ENCODE data around the gene KRTAP10-1.

The KRTAP10-1 gene

GRCh38 chr21:44527156-44527982 is 12.6 kb downstream of the KRTAP10-1 start:
- no peak for DNase-seq

DNA sequence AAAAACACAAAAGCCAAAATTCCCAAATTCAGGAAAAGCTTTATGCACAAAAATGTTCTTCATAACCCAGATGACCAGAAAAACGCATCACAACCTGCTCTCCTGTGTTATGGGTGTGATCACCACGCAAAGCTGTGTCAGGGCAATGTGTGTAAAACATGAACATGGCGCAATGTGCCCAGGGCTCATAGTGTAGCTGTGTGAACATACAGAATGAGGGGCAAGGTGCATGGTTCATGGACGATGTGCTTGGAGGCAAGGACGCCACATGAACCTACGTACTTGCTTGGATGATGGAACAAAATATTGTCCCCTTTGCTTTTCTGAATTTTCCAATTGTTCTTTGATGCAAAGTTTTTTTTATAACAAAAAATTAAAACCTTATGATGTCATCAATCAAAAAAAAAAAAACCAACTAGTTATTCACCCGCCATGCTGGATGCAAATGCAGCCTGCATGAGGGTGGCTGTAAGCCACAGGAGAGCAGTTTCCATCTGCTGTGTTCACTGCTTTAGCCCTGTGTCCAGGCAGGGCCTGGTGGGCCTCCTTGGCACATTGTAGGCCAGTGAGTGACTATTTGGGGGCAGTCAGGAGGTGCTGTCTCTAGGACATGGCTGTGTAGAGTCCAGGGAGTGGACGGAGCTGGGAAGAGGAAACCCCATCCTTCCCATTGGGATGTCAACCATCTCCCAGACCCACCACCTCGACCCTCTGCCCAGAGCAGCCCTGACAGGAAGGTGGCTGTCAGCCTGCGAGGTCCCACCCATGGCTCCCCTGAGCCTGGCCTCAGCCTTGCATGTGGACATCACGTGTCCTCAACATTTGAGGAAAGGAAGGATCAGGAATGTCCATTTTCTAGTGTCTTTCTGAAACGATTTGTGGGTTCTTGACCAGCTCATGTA is 13.6 kb downstream of the KRTAP10-1 start:
- no peak for DNase-seq

- DNase-seq, result no peak
Observed at GRCh38 chr21:44525391-44526095, 14.5 kb downstream of the KRTAP10-1 start.

GRCh38 chr21:44524414-44525371 is 15.3 kb downstream of the KRTAP10-1 start:
- DNase-seq, result no peak

- no peak for DNase-seq
Observed at GRCh38 chr21:44523567-44524413, 16.2 kb downstream of the KRTAP10-1 start.

GRCh38 chr21:44522753-44523204 is 17.2 kb downstream of the KRTAP10-1 start:
- DNase-seq, result peak in 1 of 2 experiments; percentile 13

- no peak for DNase-seq
Observed at GRCh38 chr21:44521928-44522752, 17.9 kb downstream of the KRTAP10-1 start.

DNA sequence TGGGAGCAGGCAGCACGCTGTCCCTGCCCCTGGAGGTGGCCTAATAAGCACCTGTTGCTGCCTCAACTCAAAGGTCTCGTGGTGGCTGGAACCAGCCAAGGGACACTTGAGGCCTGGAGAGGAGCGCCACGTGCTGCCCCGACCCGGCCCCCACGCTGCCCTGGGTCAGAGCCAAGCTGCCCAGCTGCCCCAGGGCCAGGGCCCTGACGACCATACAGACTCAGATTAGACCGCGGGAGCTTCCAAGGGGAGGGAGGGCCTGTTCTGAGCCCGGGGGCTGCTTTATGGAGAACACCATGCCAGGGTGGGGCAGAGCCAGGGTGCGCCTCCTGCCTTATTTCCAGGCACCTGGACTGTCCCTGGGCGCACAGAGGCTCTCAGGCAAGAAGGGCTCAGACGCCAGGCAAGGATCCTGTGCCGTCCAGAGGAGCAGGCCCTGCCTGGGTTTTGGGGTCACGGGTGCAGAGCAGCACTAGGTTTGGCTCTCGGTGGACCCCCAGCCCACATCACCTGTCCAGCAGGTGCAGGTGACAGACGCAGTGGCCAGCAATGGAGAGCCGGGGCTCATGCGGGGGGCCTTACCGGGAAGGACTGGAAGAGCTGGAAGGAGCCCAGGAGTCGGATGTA is 18.6 kb downstream of the KRTAP10-1 start:
- DNase-seq, result no peak

DNA sequence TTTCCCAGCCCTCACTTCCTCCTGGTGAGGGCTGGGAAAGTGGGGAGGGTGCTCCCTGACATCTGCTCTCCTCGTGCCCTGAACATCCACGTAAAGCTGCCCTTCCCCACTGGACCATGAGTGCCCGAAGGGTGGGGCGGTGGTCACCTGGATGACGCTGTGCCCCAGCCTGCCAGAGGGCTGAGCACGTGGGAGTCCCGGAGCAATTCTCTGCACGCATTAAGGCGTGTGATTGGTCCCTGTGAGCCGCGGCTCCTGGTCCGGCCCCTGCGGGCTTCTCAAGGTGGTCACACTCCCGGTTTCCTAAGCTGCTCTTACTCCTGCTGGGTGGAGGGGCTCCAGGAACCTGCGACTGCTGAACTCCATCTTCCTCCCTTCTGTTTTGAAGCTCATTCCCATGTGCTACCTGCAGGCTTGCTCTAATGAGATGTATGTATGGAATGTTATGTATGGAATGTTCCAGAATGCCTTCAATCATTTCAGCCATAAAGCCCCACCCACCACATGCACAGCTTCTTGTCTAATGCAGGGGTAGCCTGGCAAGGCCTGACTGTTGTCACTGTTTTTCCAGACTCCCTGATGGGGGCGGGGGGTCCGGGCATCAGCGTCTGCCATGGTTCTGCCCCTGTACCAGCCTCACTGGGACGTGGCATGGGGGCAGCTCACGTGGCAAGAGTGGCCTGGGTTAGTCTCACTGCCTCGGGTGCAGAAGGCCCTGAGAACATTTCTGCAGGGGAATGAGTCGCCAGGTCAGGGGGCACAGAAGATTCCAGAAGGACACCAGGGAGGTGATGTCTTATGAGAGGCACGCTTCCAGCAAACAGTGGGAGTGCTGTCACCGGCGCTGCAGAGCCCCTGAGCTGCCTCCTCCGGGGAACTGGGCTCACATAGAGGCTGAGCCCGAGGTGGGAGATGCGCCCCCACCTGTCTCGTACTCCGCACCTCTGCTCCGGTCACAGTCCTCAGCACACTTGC is 19.4 kb downstream of the KRTAP10-1 start:
- no peak for DNase-seq

DNA sequence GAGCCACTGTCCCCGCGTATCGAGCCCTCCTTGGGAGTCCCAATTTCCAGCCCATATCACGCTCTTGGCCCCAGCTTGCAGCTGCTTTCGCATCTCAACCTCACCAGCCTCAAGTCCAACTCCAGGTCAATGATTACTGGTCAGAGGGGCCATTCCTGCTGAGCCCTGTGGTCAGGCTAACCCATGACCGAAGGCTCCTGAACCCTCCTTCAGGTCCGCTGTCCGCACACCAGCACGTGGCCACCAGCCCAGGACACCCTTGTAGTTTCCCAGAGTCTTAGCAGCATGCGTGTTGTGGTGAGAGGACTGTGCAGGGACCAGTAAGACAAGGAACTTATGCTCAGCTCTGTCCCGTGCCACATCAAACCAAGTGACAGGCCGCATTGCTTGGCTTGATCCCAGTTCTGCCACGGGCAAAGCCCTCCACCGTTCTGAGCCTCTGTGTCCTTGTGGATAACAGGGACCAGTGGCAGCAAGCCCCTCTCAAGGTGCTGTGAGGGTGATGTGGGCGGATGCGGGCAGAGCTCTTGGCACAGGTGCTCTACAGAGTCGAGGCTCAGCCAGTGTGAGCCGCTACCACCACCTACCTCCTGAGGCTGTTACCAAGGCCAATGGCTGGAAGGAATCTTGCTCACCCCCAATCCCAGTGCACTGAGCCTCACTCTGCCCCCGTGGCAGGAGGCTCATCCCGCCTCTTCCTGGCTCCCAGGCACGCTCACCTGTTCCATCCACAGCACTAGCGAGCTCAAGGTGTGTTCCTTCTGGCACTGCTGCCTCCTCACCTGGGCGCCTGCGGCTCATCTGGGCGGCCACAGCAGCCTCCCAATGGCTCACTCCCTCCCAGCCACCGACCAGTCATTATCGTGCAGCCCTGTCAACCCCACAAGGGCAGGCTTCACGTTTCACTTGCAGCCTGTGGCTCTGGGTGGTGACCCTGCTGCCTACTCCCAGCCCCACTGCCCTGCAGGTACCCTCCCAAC is 20.4 kb downstream of the KRTAP10-1 start:
- no peak for DNase-seq

DNA sequence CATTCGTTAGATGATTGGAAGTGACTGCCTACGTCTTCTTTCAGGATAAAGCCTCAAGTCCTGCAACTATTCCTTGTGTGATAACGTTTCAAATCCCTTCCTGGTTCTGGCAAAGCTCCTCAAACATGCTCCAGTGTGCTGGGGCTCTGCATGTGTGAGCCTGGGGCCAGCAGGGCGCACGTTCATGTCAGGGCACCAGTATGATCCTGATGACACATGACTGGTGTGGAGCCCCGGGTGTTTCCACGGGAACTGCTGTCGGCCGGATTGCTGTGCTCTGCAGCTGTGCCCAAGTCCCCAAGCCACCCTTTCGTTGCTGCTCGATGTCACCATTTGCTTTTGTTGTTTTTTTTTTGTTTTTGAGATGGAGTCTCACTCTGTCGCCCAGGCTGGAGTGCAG is 21.3 kb downstream of the KRTAP10-1 start:
- no peak for DNase-seq

DNA sequence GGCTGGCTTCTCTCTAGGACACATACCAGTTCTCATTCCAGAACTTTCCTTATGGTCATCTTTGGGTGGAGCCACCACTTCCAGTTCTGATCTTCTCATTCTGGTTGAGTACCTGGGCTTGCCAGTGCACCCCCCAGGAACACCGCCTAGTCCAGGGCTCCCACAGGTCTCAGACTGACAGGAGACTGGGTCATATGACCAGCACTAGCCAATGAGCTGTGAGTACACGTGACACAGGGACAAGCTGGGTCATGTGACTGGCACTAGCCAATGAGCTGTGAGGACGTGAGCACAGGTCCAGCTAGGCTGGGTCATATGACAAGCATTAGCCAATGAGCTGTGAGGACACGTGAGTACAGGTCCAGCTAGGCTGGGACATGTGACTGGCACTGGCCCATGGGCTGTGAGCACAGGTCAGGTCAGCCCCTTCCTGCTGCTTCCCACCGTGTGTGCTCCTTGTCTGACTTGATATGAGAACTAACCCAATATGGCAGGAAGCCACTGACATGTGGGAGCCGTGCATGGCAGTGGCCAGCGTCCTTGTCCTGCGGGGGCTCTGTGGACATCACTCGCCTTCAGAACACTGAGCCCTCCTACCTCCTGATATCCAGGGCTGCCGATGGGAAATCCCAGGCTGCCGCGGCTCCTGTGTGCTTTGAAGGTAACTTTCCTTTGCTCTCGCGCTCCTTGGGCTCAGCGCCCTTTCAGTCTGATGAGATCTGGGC is 22.7 kb downstream of the KRTAP10-1 start:
- DNase-seq, result peak; percentile 99

- no peak for DNase-seq
Observed at GRCh38 chr21:44516828-44517174, 23.2 kb downstream of the KRTAP10-1 start.

- DNase-seq, result no peak
Observed at GRCh38 chr21:44516342-44516741, 23.7 kb downstream of the KRTAP10-1 start.

GRCh38 chr21:44515359-44516165 is 24.4 kb downstream of the KRTAP10-1 start:
- no peak for DNase-seq

All from SHP77 (cell line).